ENCODE data around the gene STIP1.

- TF ChIP-seq, protein P1, sequence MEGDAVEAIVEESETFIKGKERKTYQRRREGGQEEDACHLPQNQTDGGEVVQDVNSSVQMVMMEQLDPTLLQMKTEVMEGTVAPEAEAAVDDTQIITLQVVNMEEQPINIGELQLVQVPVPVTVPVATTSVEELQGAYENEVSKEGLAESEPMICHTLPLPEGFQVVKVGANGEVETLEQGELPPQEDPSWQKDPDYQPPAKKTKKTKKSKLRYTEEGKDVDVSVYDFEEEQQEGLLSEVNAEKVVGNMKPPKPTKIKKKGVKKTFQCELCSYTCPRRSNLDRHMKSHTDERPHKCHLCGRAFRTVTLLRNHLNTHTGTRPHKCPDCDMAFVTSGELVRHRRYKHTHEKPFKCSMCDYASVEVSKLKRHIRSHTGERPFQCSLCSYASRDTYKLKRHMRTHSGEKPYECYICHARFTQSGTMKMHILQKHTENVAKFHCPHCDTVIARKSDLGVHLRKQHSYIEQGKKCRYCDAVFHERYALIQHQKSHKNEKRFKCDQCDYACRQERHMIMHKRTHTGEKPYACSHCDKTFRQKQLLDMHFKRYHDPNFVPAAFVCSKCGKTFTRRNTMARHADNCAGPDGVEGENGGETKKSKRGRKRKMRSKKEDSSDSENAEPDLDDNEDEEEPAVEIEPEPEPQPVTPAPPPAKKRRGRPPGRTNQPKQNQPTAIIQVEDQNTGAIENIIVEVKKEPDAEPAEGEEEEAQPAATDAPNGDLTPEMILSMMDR (IDR thresholded peaks at IDR 0.05) = no peak
- TF ChIP-seq POLR2A (IDR thresholded peaks at IDR 0.05) (no peak), POLR2AphosphoS5 (IDR thresholded peaks at IDR 0.05) (no peak)
Measured at GRCh38 chr11:64218628-64219353, 32.8 kb downstream of the STIP1 start.
